ENCODE data around the gene LHX6.

Gene LHX6

GRCh38 chr9:122234022-122234748 lies 5.4 kb upstream of the LHX6 start:
- no peak for DNase-seq

GRCh38 chr9:122232796-122233306 lies 4.1 kb upstream of the LHX6 start:
- DNase-seq, result no peak

GRCh38 chr9:122229485-122229837 lies 704 bp upstream of the LHX6 start:
- no peak for DNase-seq

- no peak for DNase-seq
These were observed 578 bp downstream of the LHX6 start for GRCh38 chr9:122228191-122228567.

- no peak for DNase-seq
These were observed 1.2 kb downstream of the LHX6 start for GRCh38 chr9:122227575-122227900.

GRCh38 chr9:122226758-122227574 lies 1.8 kb downstream of the LHX6 start:
- DNase-seq, result no peak

- no peak for DNase-seq
These were observed 2.5 kb downstream of the LHX6 start for GRCh38 chr9:122226142-122226757.

GRCh38 chr9:122225312-122226141 lies 3.2 kb downstream of the LHX6 start:
- DNase-seq, result no peak

- no peak for DNase-seq
These were observed 5.3 kb downstream of the LHX6 start for GRCh38 chr9:122223435-122223834.

- DNase-seq, result no peak
These were observed 6.0 kb downstream of the LHX6 start for GRCh38 chr9:122222791-122223190.

GRCh38 chr9:122221183-122221811 lies 7.5 kb downstream of the LHX6 start:
- DNase-seq, result no peak

- DNase-seq, result no peak
These were observed 8.0 kb downstream of the LHX6 start for GRCh38 chr9:122220673-122221182.

- DNase-seq, result no peak
These were observed 8.7 kb downstream of the LHX6 start for GRCh38 chr9:122219856-122220672.

- DNase-seq, result no peak
These were observed 9.6 kb downstream of the LHX6 start for GRCh38 chr9:122218935-122219855.

GRCh38 chr9:122218071-122218934 lies 10.5 kb downstream of the LHX6 start:
- DNase-seq, result no peak

- DNase-seq, result no peak
These were observed 11.1 kb downstream of the LHX6 start for GRCh38 chr9:122217640-122218039.

GRCh38 chr9:122216798-122217418 lies 11.8 kb downstream of the LHX6 start:
- DNase-seq, result no peak

GRCh38 chr9:122216138-122216797 lies 12.5 kb downstream of the LHX6 start:
- no peak for DNase-seq

All from NCI-H2107 (cell line).